IMR-90 (cell line): Measurements from ENCODE around the gene GYG2. TPM values are rescaled to one million over a fixed set of nuclear protein-coding genes. Genes with fewer than 3 reads are reported as not detected.

Experiments
- ATAC-seq: fragments of 200-7000 bp; cut with Tn5 transposase; 2 replicates; pipeline ENCODE4 v1.9.1; 2020; ENCODE audit warnings: low read depth, mild to moderate bottlenecking, moderate library complexity
- BruUV-seq: library from RNA; stranded (reverse); fragments of 400-500 nt; replicated peaks from 2 replicates; lab custom pipeline; 2021; lab: Mats Ljungman, UMichigan
- CTCF ChIA-PET: fragments of 300-600 bp; formaldehyde crosslinking; extraction: SDS; loops from one replicate; lab custom pipeline; 2021; ENCODE audit warnings: antibody characterized with exemption; lab: Yijun Ruan, JAX
- POLR2A ChIA-PET: fragments of 300-600 bp; sonication (Branson Sonifier 250); formaldehyde crosslinking; loops from one replicate; lab custom pipeline; 2022; ENCODE audit warnings: antibody characterized with exemption; ENCODE audit not compliant: unreplicated experiment; lab: Charles Lee
- DNase-seq: peaks from one replicate; pipeline ENCODE4 v3.0.0; 2013
- H2AFZ ChIP-seq: replicated peaks from 2 replicates; pipeline ENCODE3; 2013; ENCODE audit warnings: low read length, mild to moderate bottlenecking; ENCODE audit not compliant: poor library complexity
- H2AK5ac ChIP-seq: 2 replicates; pipeline ENCODE4 v1.6.1; 2013; ENCODE audit warnings: low read depth, low read length, inconsistent platforms
- H2AK9ac ChIP-seq: replicated peaks from 2 replicates; pipeline ENCODE3; 2013; ENCODE audit warnings: mild to moderate bottlenecking, low read depth, low read length, moderate library complexity; ENCODE audit not compliant: poor library complexity
- H2BK120ac ChIP-seq: 2 replicates; pipeline ENCODE4 v1.6.1; 2013; ENCODE audit warnings: low read depth, low read length, inconsistent platforms
- H2BK15ac ChIP-seq: 3 replicates; pipeline ENCODE4 v1.6.1; 2013; ENCODE audit warnings: low read depth, low read length, inconsistent platforms
- H2BK20ac ChIP-seq: 2 replicates; pipeline ENCODE4 v1.6.1; 2013; ENCODE audit warnings: low read depth, mild to moderate bottlenecking, inconsistent platforms, low read length, moderate library complexity
- H2BK5ac ChIP-seq: 2 replicates; pipeline ENCODE4 v1.6.1; 2013; ENCODE audit warnings: mild to moderate bottlenecking, low read depth, low read length, inconsistent platforms; ENCODE audit not compliant: poor library complexity, severe bottlenecking
- H3K14ac ChIP-seq: replicated peaks from 2 replicates; pipeline ENCODE4 v1.6.1; 2013; ENCODE audit warnings: low read depth, low read length, inconsistent platforms
- H3K18ac ChIP-seq: 2 replicates; pipeline ENCODE4 v1.6.1; 2013; ENCODE audit warnings: low read depth, low read length, control low read depth
- H3K23ac ChIP-seq: 2 replicates; pipeline ENCODE4 v1.6.1; 2013; ENCODE audit warnings: low read depth, low read length, inconsistent platforms
- H3K27ac ChIP-seq: 2 replicates; pipeline ENCODE4 v1.5.1; 2013; ENCODE audit warnings: mild to moderate bottlenecking, control low read depth, low read length; ENCODE audit not compliant: insufficient read depth
- H3K27me3 ChIP-seq: 2 replicates; pipeline ENCODE4 v1.6.1; 2013; ENCODE audit warnings: low read length; ENCODE audit not compliant: control insufficient read depth, insufficient read depth
- H3K36me3 ChIP-seq: 2 replicates; pipeline ENCODE4 v1.6.1; 2013; ENCODE audit warnings: low read length, mixed read lengths; ENCODE audit not compliant: control insufficient read depth, insufficient read depth
- H3K4ac ChIP-seq: 2 replicates; pipeline ENCODE4 v1.6.1; 2013; ENCODE audit warnings: low read depth, low read length, inconsistent platforms
- H3K4me1 ChIP-seq: 2 replicates; pipeline ENCODE4 v1.6.1; 2013; ENCODE audit warnings: low read length, mixed read lengths; ENCODE audit not compliant: control insufficient read depth, insufficient read depth
- H3K4me2 ChIP-seq: 2 replicates; pipeline ENCODE4 v1.6.1; 2013; ENCODE audit warnings: low read depth, mild to moderate bottlenecking, control low read depth, low read length, moderate library complexity
- H3K4me3 ChIP-seq: 2 replicates; pipeline ENCODE4 v1.5.1; 2013; ENCODE audit warnings: low read depth, mild to moderate bottlenecking, control low read depth, low read length, moderate library complexity; ENCODE audit not compliant: insufficient read depth
- H3K56ac ChIP-seq: 2 replicates; pipeline ENCODE4 v1.6.1; 2013; ENCODE audit warnings: low read length, inconsistent platforms; ENCODE audit not compliant: insufficient read depth; ENCODE audit errors: extremely low read depth
- H3K79me1 ChIP-seq, 2 experiments: 2 replicates each; pipeline ENCODE4 v1.6.1; 2013; ENCODE audit warnings: low read length in 2 of 2, inconsistent platforms in 1 of 2, low read depth in 1 of 2
- H3K9ac ChIP-seq: 2 replicates; pipeline ENCODE4 v1.6.1; 2013; ENCODE audit warnings: low read depth, low read length, control low read depth
- H3K9me1 ChIP-seq: 2 replicates; pipeline ENCODE4 v1.6.1; 2013; ENCODE audit warnings: low read length, inconsistent platforms; ENCODE audit not compliant: insufficient read depth
- H3K9me3 ChIP-seq: 2 replicates; pipeline ENCODE4 v1.6.1; 2013; ENCODE audit warnings: low read length; ENCODE audit not compliant: control insufficient read depth, insufficient read depth
- H4K20me1 ChIP-seq: 2 replicates; pipeline ENCODE4 v1.6.1; 2013; ENCODE audit warnings: low read length, inconsistent platforms; ENCODE audit not compliant: insufficient read depth
- H4K5ac ChIP-seq: 2 replicates; pipeline ENCODE4 v1.6.1; 2013; ENCODE audit warnings: mild to moderate bottlenecking, low read depth, low read length, control low read depth
- H4K8ac ChIP-seq, 2 experiments: 2 replicates each; pipeline ENCODE4 v1.6.1; 2013; ENCODE audit warnings: low read depth in 2 of 2, low read length in 2 of 2, control low read depth in 1 of 2, inconsistent platforms in 1 of 2
- H4K91ac ChIP-seq: 2 replicates; pipeline ENCODE4 v1.6.1; 2013; ENCODE audit warnings: low read depth, low read length, inconsistent platforms; ENCODE audit not compliant: insufficient read depth
- BHLHE40 ChIP-seq: fragments of 150-350 bp; IDR thresholded peaks from 2 replicates; pipeline ENCODE4 v1.6.1; 2016; ENCODE audit warnings: mild to moderate bottlenecking, low read depth, low read length
- CEBPB ChIP-seq: IDR thresholded peaks from 2 replicates; pipeline ENCODE4 v1.6.1; 2012; ENCODE audit warnings: low read depth, low read length, improper control_type of control experiment
- CHD1 ChIP-seq: IDR thresholded peaks from 2 replicates; pipeline ENCODE4 v1.6.1; 2012; ENCODE audit warnings: low read depth, low read length, improper control_type of control experiment
- ELK1 ChIP-seq: fragments of 150-350 bp; IDR thresholded peaks from 2 replicates; pipeline ENCODE4 v1.6.1; 2016; ENCODE audit warnings: low read depth, mild to moderate bottlenecking, low read length, moderate library complexity, borderline replicate concordance
- FOS ChIP-seq: fragments of 150-350 bp; IDR thresholded peaks from 2 replicates; pipeline ENCODE4 v1.6.1; 2016; ENCODE audit warnings: low read depth, low read length
- MAFK ChIP-seq: IDR thresholded peaks from 2 replicates; pipeline ENCODE4 v1.6.1; 2012; ENCODE audit warnings: low read depth, low read length, improper control_type of control experiment
- MAZ ChIP-seq: IDR thresholded peaks from 2 replicates; pipeline ENCODE4 v1.6.1; 2012; ENCODE audit warnings: low read depth, mild to moderate bottlenecking, low read length, improper control_type of control experiment, moderate library complexity, borderline replicate concordance
- MXI1 ChIP-seq: IDR thresholded peaks from 2 replicates; pipeline ENCODE4 v1.6.1; 2012; ENCODE audit warnings: low read depth, mild to moderate bottlenecking, low read length, moderate library complexity, borderline replicate concordance
- NFE2L2 ChIP-seq: fragments of 150-350 bp; IDR thresholded peaks from 2 replicates; pipeline ENCODE4 v1.6.1; 2016; ENCODE audit warnings: low read depth, mild to moderate bottlenecking, low read length
- POLR2A ChIP-seq: IDR thresholded peaks from 2 replicates; pipeline ENCODE4 v1.6.1; 2012; ENCODE audit warnings: mild to moderate bottlenecking, low read depth, low read length
- RAD21 ChIP-seq: IDR thresholded peaks from 2 replicates; pipeline ENCODE4 v1.6.1; 2012; ENCODE audit warnings: low read length, improper control_type of control experiment
- RCOR1 ChIP-seq: IDR thresholded peaks from 2 replicates; pipeline ENCODE4 v1.6.1; 2012; ENCODE audit warnings: mild to moderate bottlenecking, low read length, improper control_type of control experiment; ENCODE audit not compliant: insufficient replicate concordance
- RFX5 ChIP-seq: IDR thresholded peaks from 2 replicates; pipeline ENCODE4 v1.8.0; 2012; ENCODE audit warnings: low read depth, mild to moderate bottlenecking, low read length, moderate library complexity
- SMC3 ChIP-seq: fragments of 150-350 bp; IDR thresholded peaks from 2 replicates; pipeline ENCODE4 v1.6.1; 2016; ENCODE audit warnings: low read depth, mild to moderate bottlenecking, antibody characterized with exemption, low read length, moderate library complexity
- USF2 ChIP-seq: fragments of 150-350 bp; IDR thresholded peaks from 2 replicates; pipeline ENCODE4 v1.6.1; 2017; ENCODE audit warnings: mild to moderate bottlenecking, antibody characterized with exemption, low read length, low read depth
- WGBS, 2 experiments: methylation state at CpG; one replicate each; pipeline versions ENCODE4 v1.1.5 to v1.1.7; 2013; ENCODE audit warnings: missing lambda C conversion rate in 2 of 2; ENCODE audit not compliant: insufficient read length in 1 of 2; ENCODE audit errors: extremely low coverage in 2 of 2; 5-methylcytosine and 5-hydroxymethylcytosine counted together
- dilution Hi-C: fragments of 300-500 bp; cut with HindIII; formaldehyde crosslinking; loops from one replicate; pipeline ENCODE4 v1.14.3; 2018; ENCODE audit warnings: low sequenced_read_pairs; ENCODE audit not compliant: unreplicated experiment
- in situ Hi-C: fragments of 300-500 bp; cut with MboI; formaldehyde crosslinking; loops from 3 replicates; pipeline ENCODE4 v1.14.3; 2019; ENCODE audit warnings: low sequenced_read_pairs, inconsistent platforms, mixed read lengths
- intact Hi-C: fragments of 100-400 bp; cut with micrococcal nuclease; formaldehyde crosslinking; loops from 2 replicates; pipeline ENCODE4 v1.10.0; 2022
- polyA plus RNA-seq, 3 experiments: library from polyadenylated mRNA; depleted of rRNA; stranded (reverse); fragments of >200 nt; gene quantifications; 2 replicates each; pipeline ENCODE4 v1.2.3, GENCODE V29; 2012; ENCODE audit warnings: low replicate concordance in 1 of 3
- total RNA-seq: library from RNA; depleted of rRNA; stranded (reverse); fragments of >200 nt; gene quantifications from 2 replicates; pipeline ENCODE4 v1.2.3, GENCODE V29; 2012
- TF ChIP-seq, protein P1 (sequence below): conservative IDR thresholded peaks from 2 replicates; pipeline ENCODE4 v1.5.1; 2012; ENCODE audit warnings: mild to moderate bottlenecking, low read depth, low read length, improper control_type of control experiment

Gene GYG2
- total and polyA plus RNA-seq, 2 of the 4 experiments (the other 2 are of a cell fraction) = 9.6 to 13.1 TPM

DNA sequence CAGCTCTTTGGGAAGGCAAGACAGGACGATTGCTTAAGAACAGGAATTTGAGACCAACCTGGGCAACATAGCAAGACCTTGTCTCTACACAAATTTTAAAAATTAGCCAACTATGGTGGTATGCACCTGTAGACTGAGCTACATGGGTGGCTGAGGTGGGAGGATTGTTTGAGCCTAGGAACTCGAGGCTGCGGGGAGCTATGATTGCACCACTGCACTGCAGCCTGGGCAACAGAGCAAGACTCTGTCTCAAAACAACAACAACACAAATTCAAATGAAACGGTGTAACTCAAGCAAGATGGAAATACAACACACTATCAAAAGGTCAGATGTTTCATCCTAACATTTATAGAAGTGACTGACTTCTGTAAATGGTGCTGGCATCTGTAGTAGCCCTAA, 39.8 kb upstream of the GYG2 start:
- no peaks in the 10 kb centered on the region for H3K4me1 ChIP-seq
- no peak overlapping the region for H2BK20ac ChIP-seq
- H4K5ac ChIP-seq = no peak overlapping the region
- H4K20me1 ChIP-seq = no peaks in the 10 kb centered on the region
- intact Hi-C loops = no loop called here
- H2AFZ ChIP-seq = no peak overlapping the region
- no peak overlapping the region for H3K23ac ChIP-seq
- no peak overlapping the region for H3K18ac ChIP-seq
- no peak overlapping the region for H3K4me2 ChIP-seq
- ChIA-PET CTCF (no interaction called here), POLR2A (no interaction called here)
- in situ Hi-C loops = no loop called here
- no peak overlapping the region for H3K9ac ChIP-seq
- no peak overlapping the region for H3K4ac ChIP-seq
- TF ChIP-seq RFX5 (no peak), ELK1 (no peak), FOS (no peak), CEBPB (no peak), RCOR1 (no peak), SMC3 (no peak), CHD1 (no peak), MAFK (no peak), MAZ (no peak), POLR2A (no peak), MXI1 (no peak), NFE2L2 (no peak), BHLHE40 (no peak), RAD21 (no peak), USF2 (no peak)
- TF ChIP-seq, protein P1, sequence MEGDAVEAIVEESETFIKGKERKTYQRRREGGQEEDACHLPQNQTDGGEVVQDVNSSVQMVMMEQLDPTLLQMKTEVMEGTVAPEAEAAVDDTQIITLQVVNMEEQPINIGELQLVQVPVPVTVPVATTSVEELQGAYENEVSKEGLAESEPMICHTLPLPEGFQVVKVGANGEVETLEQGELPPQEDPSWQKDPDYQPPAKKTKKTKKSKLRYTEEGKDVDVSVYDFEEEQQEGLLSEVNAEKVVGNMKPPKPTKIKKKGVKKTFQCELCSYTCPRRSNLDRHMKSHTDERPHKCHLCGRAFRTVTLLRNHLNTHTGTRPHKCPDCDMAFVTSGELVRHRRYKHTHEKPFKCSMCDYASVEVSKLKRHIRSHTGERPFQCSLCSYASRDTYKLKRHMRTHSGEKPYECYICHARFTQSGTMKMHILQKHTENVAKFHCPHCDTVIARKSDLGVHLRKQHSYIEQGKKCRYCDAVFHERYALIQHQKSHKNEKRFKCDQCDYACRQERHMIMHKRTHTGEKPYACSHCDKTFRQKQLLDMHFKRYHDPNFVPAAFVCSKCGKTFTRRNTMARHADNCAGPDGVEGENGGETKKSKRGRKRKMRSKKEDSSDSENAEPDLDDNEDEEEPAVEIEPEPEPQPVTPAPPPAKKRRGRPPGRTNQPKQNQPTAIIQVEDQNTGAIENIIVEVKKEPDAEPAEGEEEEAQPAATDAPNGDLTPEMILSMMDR = no peak
- BruUV-seq = no TSS peak
- DNase-seq (no peak), ATAC-seq (no peak)
- dilution Hi-C loops = no loop called here
- H3K36me3 ChIP-seq = no peaks in the 10 kb centered on the region
- H3K9me1 ChIP-seq = no peaks in the 10 kb centered on the region
- H4K8ac ChIP-seq = no peak overlapping the region
- no peaks in the 10 kb centered on the region for H3K79me1 ChIP-seq
- WGBS, 2 experiments = no CpG with 5 or more reads among the region's 4 CpGs
- no peaks in the 10 kb centered on the region for H3K9me3 ChIP-seq
- no peak overlapping the region for H3K27ac ChIP-seq
- no peak overlapping the region for H3K56ac ChIP-seq
- H3K27me3 ChIP-seq = peaks cover 10% of the 10 kb centered on the region
- no peak overlapping the region for H2BK120ac ChIP-seq
- H2AK5ac ChIP-seq = no peak overlapping the region
- H2BK15ac ChIP-seq = no peak overlapping the region
- H4K91ac ChIP-seq = no peak overlapping the region
- H2BK5ac ChIP-seq = no peak overlapping the region
- H3K14ac ChIP-seq = no peak overlapping the region
- H3K4me3 ChIP-seq = no peak overlapping the region
- H2AK9ac ChIP-seq = no peak overlapping the region
